ENCODE results near the gene XPNPEP1. TPM values are rescaled to one million over a fixed set of nuclear protein-coding genes. Genes with fewer than 3 reads are reported as not detected.

Gene XPNPEP1
- total RNA-seq, 1 donor from 2014 or later, result 94.6 TPM

- no peak overlapping the region for H3K4me3 ChIP-seq (ENCODE audit: low read depth, low read length)
- no peaks in the 10 kb centered on the region for H3K27me3 ChIP-seq (ENCODE audit: control insufficient read depth, insufficient read depth, low read length)
- no peak for DNase-seq (ENCODE audit: low read depth)
- TF ChIP-seq CTCF (IDR thresholded peaks at IDR 0.05; ENCODE audit: insufficient read depth, low read length, poor library complexity, severe bottlenecking), result no peak
- H3K36me3 ChIP-seq (ENCODE audit: control insufficient read depth, insufficient read depth, low read length), result no peaks in the 10 kb centered on the region
These were observed 9.1 kb upstream of the XPNPEP1 start for GRCh38 chr10:109932391-109932790.

GRCh38 chr10:109931163-109931562, 7.9 kb upstream of the XPNPEP1 start:
- no peak for DNase-seq (ENCODE audit: low read depth)
- Histone ChIP-seq H3K27me3 (ENCODE audit: control insufficient read depth, insufficient read depth, low read length) (no peaks in the 10 kb centered on the region), H3K4me3 (ENCODE audit: low read depth, low read length) (no peak overlapping the region), H3K36me3 (ENCODE audit: control insufficient read depth, insufficient read depth, low read length) (no peaks in the 10 kb centered on the region)
- no peak for TF ChIP-seq CTCF (IDR thresholded peaks at IDR 0.05; ENCODE audit: insufficient read depth, low read length, poor library complexity, severe bottlenecking)

- H3K36me3 ChIP-seq (ENCODE audit: control insufficient read depth, insufficient read depth, low read length), result no peaks in the 10 kb centered on the region
- DNase-seq (ENCODE audit: low read depth), result no peak
- TF ChIP-seq CTCF (IDR thresholded peaks at IDR 0.05; ENCODE audit: insufficient read depth, low read length, poor library complexity, severe bottlenecking), result no peak
- H3K4me3 ChIP-seq (ENCODE audit: low read depth, low read length), result no peak overlapping the region
- no peaks in the 10 kb centered on the region for H3K27me3 ChIP-seq (ENCODE audit: control insufficient read depth, insufficient read depth, low read length)
These were observed 6.3 kb upstream of the XPNPEP1 start for GRCh38 chr10:109929501-109930219.

GRCh38 chr10:109928475-109928891, 5.2 kb upstream of the XPNPEP1 start:
- H3K36me3 ChIP-seq (ENCODE audit: control insufficient read depth, insufficient read depth, low read length), result no peaks in the 10 kb centered on the region
- H3K27me3 ChIP-seq (ENCODE audit: control insufficient read depth, insufficient read depth, low read length), result no peaks in the 10 kb centered on the region
- no peak for TF ChIP-seq CTCF (IDR thresholded peaks at IDR 0.05; ENCODE audit: insufficient read depth, low read length, poor library complexity, severe bottlenecking)
- DNase-seq (ENCODE audit: low read depth), result no peak
- H3K4me3 ChIP-seq (ENCODE audit: low read depth, low read length), result no peak overlapping the region

GRCh38 chr10:109926825-109927224, 3.5 kb upstream of the XPNPEP1 start:
- Histone ChIP-seq H3K27me3 (ENCODE audit: control insufficient read depth, insufficient read depth, low read length) (no peaks in the 10 kb centered on the region), H3K4me3 (ENCODE audit: low read depth, low read length) (no peak overlapping the region), H3K36me3 (ENCODE audit: control insufficient read depth, insufficient read depth, low read length) (no peaks in the 10 kb centered on the region)
- DNase-seq (ENCODE audit: low read depth), result no peak
- TF ChIP-seq CTCF (IDR thresholded peaks at IDR 0.05; ENCODE audit: insufficient read depth, low read length, poor library complexity, severe bottlenecking), result no peak

All from kidney epithelial cell (primary cell).